NOMO-1 (cell line): ENCODE data around the gene NCK1.

Experiments used
- DNase-seq, 2 experiments: peaks; one replicate each; lab custom pipeline; 2025; ENCODE audit not compliant: unreplicated experiment in 2 of 2; lab: John Stamatoyannopoulos, UW

The NCK1 gene

GRCh38 chr3:136905549-136905948 lies 43.5 kb downstream of the NCK1 start:
- no peak for DNase-seq

- no peak for DNase-seq
Observed at GRCh38 chr3:136906725-136907124, 44.7 kb downstream of the NCK1 start.

GRCh38 chr3:136908297-136908696 lies 46.3 kb downstream of the NCK1 start:
- DNase-seq = no peak

GRCh38 chr3:136909187-136909586 lies 47.2 kb downstream of the NCK1 start:
- no peak for DNase-seq

- no peak for DNase-seq
Observed at GRCh38 chr3:136910697-136911096, 48.7 kb downstream of the NCK1 start.

GRCh38 chr3:136913168-136913567 lies 51.2 kb downstream of the NCK1 start:
- DNase-seq = no peak

GRCh38 chr3:136914739-136915138 lies 52.7 kb downstream of the NCK1 start:
- DNase-seq = no peak

- DNase-seq = no peak
Observed at GRCh38 chr3:136916223-136916622, 54.2 kb downstream of the NCK1 start.

GRCh38 chr3:136919799-136920580 lies 58.0 kb downstream of the NCK1 start:
- no peak for DNase-seq

- no peak for DNase-seq
Observed at GRCh38 chr3:136920904-136921611, 59.0 kb downstream of the NCK1 start.

GRCh38 chr3:136925425-136926190 lies 63.6 kb downstream of the NCK1 start:
- DNase-seq = peak in 1 of 2 experiments; percentile 11

- no peak for DNase-seq
Observed at GRCh38 chr3:136928240-136928639, 66.2 kb downstream of the NCK1 start.

- no peak for DNase-seq
Observed at GRCh38 chr3:136929977-136930670, 68.1 kb downstream of the NCK1 start.

GRCh38 chr3:136931606-136932005 lies 69.6 kb downstream of the NCK1 start:
- no peak for DNase-seq

GRCh38 chr3:136932523-136932922 lies 70.5 kb downstream of the NCK1 start:
- no peak for DNase-seq

- no peak for DNase-seq
Observed at GRCh38 chr3:136932978-136933772, 71.2 kb downstream of the NCK1 start.

GRCh38 chr3:136937175-136937574 lies 75.2 kb downstream of the NCK1 start:
- no peak for DNase-seq

GRCh38 chr3:136937851-136938250 lies 75.8 kb downstream of the NCK1 start:
- no peak for DNase-seq

- peak in 1 of 2 experiments; percentile 32 for DNase-seq
Observed at GRCh38 chr3:136938334-136938733, 76.3 kb downstream of the NCK1 start.

- DNase-seq = no peak
Observed at GRCh38 chr3:136939489-136939888, 77.5 kb downstream of the NCK1 start.
